ENCODE data around the gene ZMYM2. TPM values are rescaled to one million over a fixed set of nuclear protein-coding genes. Genes with fewer than 3 reads are reported as not detected.

Gene ZMYM2
- polyA plus RNA-seq, 2 of the 4 experiments (the other 2 are of a cell fraction) = 21.7 to 56.7 TPM

DNA sequence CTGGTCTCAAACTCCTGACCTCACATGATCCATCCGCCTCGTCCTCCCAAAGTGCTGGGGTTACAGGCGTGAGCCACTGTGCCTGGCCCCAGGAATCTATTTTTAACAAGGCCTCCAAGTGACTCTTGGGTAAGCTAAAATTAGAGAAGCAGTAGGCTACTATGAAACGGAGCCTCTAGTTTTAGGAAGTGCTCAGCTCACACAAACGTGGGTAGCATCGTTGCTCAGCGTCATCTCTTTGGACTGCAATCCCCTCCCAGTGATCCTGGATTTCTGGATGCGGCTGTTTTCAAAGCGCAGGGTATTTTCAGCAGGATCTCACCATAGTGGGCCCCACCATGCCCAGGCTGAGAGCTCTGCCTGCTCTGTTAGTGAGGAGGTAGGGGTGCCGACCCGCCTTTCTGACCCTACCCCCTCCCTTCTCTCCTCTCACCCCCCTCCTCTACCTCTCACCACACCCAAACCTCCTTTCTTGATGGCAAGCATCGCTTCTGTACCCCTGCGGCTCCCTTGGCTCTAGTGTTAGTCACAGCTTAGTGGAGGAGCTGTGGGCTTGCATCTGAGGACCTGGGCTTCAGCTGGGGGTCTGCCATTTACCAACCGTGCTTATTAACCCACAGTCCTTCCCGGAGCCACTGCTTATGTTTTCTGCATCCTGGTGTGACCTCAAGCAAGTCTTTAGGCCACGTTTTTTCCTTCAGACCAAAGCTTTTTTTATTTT is 168.2 kb downstream of the ZMYM2 start:
- H3K4me2 ChIP-seq = peak overlapping the region; percentile 96
- no peak for FAIRE-seq
- ChIA-PET CTCF (interaction anchor here (0.6 to 3.1 kb wide), 8 partner anchors 9 to 573 kb away, joined by 3 to 19 read pairs (median 4); partner anchors contain the start of gene GJA3), POLR2A (interaction anchor here (1.1 to 2.4 kb wide), 2 partner anchors 8 to 33 kb away, joined by 4 to 32 read pairs; no protein-coding TSS in a partner anchor)
- no peaks in the 10 kb centered on the region for H3K9me3 ChIP-seq
- TF ChIP-seq HDAC2 (IDR thresholded peaks at IDR 0.05) = no peak
- TF ChIP-seq KDM5A (IDR thresholded peaks at IDR 0.05) = no peak
- TF ChIP-seq NFE2L2 (conservative IDR thresholded peaks at IDR 0.05; ENCODE audit: low read length) = no peak
- TF ChIP-seq POLR2AphosphoS2 (conservative IDR thresholded peaks at IDR 0.05; ENCODE audit: low read length) = no peak
- TF ChIP-seq BHLHE40 (IDR thresholded peaks at IDR 0.05; ENCODE audit: low read depth, low read length) = no peak
- TF ChIP-seq PHF8 (IDR thresholded peaks at IDR 0.05; ENCODE audit: borderline replicate concordance, low read depth) = no peak
- no peak for TF ChIP-seq ZSCAN20 (CRISPR knock-in tag; IDR thresholded peaks at IDR 0.05)
- no peak for TF ChIP-seq MYC (IDR thresholded peaks at IDR 0.05; ENCODE audit: borderline replicate concordance, low read length)
- no peak for TF ChIP-seq EHF (CRISPR knock-in tag; IDR thresholded peaks at IDR 0.05)
- no peak for TF ChIP-seq RCOR1 (IDR thresholded peaks at IDR 0.05; ENCODE audit: low read depth, low read length)
- TF ChIP-seq EP300 (IDR thresholded peaks at IDR 0.05) = no peak
- no peak for TF ChIP-seq KDM1A (IDR thresholded peaks at IDR 0.05; ENCODE audit: low read depth)
- TF ChIP-seq RNF2 (IDR thresholded peaks at IDR 0.05; ENCODE audit: borderline replicate concordance, low read depth) = no peak
- peak overlapping the region; percentile 83 to 93; a peak in 4 of 6 replicates for H3K27ac ChIP-seq
- H3K4me3 ChIP-seq = no peak overlapping the region; the same call in 2 of the 3 replicates
- peaks cover 13% of the 10 kb centered on the region; the same call in 2 of the 3 replicates for H3K4me1 ChIP-seq
- no peak for DNase-seq (ENCODE audit: low read depth in 1 of 2, low spot score in 1 of 2)
- WGBS (ENCODE audit: missing lambda C conversion rate) = 86% methylated on average over 16 of the region's 16 CpGs
- ATAC-seq = no peak

DNA sequence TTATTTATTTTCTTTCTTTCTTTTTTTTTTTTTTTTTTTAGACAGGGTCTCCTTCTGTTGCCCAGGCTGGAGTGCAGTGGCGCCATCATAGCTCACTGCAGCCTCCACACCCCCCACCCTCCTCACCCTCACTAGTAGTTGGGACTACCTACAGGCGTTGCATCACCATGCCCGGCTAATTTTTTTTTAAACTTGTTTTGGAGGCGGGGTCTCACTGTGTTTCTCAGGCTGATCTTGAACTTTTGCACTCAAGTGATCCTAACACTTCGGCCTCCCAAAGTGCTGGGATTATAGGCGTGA is 168.7 kb downstream of the ZMYM2 start:
- peak; percentile 35 to 53; a peak in 4 of 6 replicates for ATAC-seq
- DNase-seq (ENCODE audit: low read depth in 1 of 2, low spot score in 1 of 2) = no peak
- H3K4me1 ChIP-seq = peaks cover 13% of the 10 kb centered on the region; the same call in 2 of the 3 replicates
- CTCF ChIA-PET = interaction anchor here (0.6 to 3.1 kb wide), 16 partner anchors 8 to 572 kb away, joined by 3 to 19 read pairs (median 4); partner anchors contain the start of gene GJA3
- no peak for TF ChIP-seq EHMT2 (IDR thresholded peaks at IDR 0.05; ENCODE audit: low read depth)
- peak in 1 of 2 experiments; percentile 70; a peak in 3 of 4 replicates for TF ChIP-seq CEBPB (IDR thresholded peaks at IDR 0.05)
- peak overlapping the region; percentile 96 for H3K4me2 ChIP-seq
- H3K4me3 ChIP-seq = peak overlapping the region; percentile 52
- 18% methylated on average over 5 of the region's 6 CpGs for WGBS (ENCODE audit: missing lambda C conversion rate)
- H3K9me3 ChIP-seq = no peaks in the 10 kb centered on the region
- peak overlapping the region; percentile 83 to 93 for H3K27ac ChIP-seq
- FAIRE-seq = no peak
- POLR2A ChIA-PET = interaction anchor here (1.1 to 2.4 kb wide), 3 partner anchors 8 to 33 kb away, joined by 4 to 32 read pairs (median 5); no protein-coding TSS in a partner anchor

DNA sequence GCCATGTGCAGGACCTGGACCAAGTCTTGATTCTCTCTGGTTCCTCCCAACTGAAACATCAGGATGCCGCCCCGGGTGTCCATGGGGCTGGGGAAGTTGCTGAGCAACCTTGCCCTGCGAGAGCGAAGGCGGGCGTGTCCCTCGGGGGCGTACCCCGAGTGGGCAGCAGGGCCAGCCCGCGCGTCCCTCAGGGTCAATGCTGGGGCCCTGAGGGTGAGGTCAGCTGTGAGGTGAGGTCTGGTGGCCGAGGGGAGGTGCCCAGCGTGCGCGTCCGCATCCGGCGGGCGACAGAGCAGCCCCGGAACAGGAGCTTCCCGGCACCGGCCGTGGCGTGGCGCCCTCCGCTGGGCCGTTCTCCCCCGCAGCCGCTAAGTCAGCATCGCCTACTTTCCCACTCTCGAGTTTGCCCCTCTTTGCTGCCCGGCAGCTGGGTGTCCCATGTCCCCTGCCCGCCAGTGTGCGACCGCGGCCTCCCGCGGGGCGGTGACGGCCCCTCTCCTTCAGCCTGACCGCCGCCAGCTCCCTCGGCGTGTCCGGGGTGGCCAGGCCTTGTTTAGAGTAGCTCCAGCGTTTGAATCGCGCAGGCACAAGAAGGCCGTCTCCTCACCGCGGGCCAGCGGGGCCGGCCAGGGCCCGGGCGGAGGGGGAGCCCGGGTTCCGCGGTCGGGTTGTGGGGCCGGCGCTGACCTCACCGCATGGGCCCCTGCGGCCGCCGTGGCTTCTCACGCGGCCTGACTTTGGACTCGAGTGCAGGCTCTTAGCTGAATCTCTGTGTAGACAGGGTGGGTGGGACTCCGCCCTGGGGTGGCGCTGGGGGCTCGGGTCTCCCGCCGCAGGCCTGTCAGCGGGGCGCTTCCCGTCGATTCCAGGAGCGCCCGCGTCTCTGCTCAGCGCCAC is 169.3 kb downstream of the ZMYM2 start:
- ChIA-PET POLR2A (interaction anchor here (1.1 to 2.4 kb wide), 3 partner anchors 9 to 34 kb away, joined by 4 to 32 read pairs (median 5); no protein-coding TSS in a partner anchor), CTCF (interaction anchor here (0.5 to 3.1 kb wide), 17 partner anchors 8 to 985 kb away, joined by 3 to 19 read pairs (median 4); partner anchors contain the start of gene GJA3)
- peak; percentile 21 to 60 for DNase-seq (ENCODE audit: low read depth in 1 of 2, low spot score in 1 of 2)
- Histone ChIP-seq H3K4me3 (peak overlapping the region; percentile 52), H3K4me1 (peaks cover 13% of the 10 kb centered on the region; the same call in 2 of the 3 replicates), H3K27ac (peak overlapping the region; percentile 83 to 93), H3K4me2 (peak overlapping the region; percentile 96), H3K9me3 (no peaks in the 10 kb centered on the region)
- peak; percentile 91 to 92 for ATAC-seq
- FAIRE-seq = no peak
- WGBS (ENCODE audit: missing lambda C conversion rate) = 60% methylated on average over 3 of the region's 82 CpGs
- no peak for TF ChIP-seq POLR2AphosphoS2 (conservative IDR thresholded peaks at IDR 0.05; ENCODE audit: low read length)
- no peak for TF ChIP-seq GATA3 (IDR thresholded peaks at IDR 0.05; ENCODE audit: borderline replicate concordance)
- TF ChIP-seq MYC (IDR thresholded peaks at IDR 0.05; ENCODE audit: borderline replicate concordance, low read length) = no peak
- TF ChIP-seq KDM5A (IDR thresholded peaks at IDR 0.05) = no peak
- TF ChIP-seq, protein P1, sequence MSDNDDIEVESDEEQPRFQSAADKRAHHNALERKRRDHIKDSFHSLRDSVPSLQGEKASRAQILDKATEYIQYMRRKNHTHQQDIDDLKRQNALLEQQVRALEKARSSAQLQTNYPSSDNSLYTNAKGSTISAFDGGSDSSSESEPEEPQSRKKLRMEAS (IDR thresholded peaks at IDR 0.05) = peak; percentile 60
- TF ChIP-seq NR3C1 (IDR thresholded peaks at IDR 0.05) = no peak
- no peak for TF ChIP-seq JUNB (IDR thresholded peaks at IDR 0.05)
- no peak for TF ChIP-seq CEBPB (IDR thresholded peaks at IDR 0.05)
- TF ChIP-seq ZNF302 (CRISPR knock-in tag; IDR thresholded peaks at IDR 0.05) = no peak
- TF ChIP-seq, protein P2, sequence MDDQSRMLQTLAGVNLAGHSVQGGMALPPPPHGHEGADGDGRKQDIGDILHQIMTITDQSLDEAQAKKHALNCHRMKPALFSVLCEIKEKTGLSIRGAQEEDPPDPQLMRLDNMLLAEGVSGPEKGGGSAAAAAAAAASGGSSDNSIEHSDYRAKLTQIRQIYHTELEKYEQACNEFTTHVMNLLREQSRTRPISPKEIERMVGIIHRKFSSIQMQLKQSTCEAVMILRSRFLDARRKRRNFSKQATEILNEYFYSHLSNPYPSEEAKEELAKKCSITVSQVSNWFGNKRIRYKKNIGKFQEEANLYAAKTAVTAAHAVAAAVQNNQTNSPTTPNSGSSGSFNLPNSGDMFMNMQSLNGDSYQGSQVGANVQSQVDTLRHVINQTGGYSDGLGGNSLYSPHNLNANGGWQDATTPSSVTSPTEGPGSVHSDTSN (IDR thresholded peaks at IDR 0.05) = no peak
- TF ChIP-seq POLR2A (IDR thresholded peaks at IDR 0.05; ENCODE audit: low read length) = peak; percentile 49
- TF ChIP-seq, protein P3, sequence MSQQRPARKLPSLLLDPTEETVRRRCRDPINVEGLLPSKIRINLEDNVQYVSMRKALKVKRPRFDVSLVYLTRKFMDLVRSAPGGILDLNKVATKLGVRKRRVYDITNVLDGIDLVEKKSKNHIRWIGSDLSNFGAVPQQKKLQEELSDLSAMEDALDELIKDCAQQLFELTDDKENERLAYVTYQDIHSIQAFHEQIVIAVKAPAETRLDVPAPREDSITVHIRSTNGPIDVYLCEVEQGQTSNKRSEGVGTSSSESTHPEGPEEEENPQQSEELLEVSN (IDR thresholded peaks at IDR 0.05; ENCODE audit: borderline replicate concordance, low read depth) = peak; percentile 43
- no peak for TF ChIP-seq TP53 (CRISPR knock-in tag; IDR thresholded peaks at IDR 0.05)
- TF ChIP-seq ZFP36 (IDR thresholded peaks at IDR 0.05; ENCODE audit: borderline replicate concordance, partially characterized antibody) = no peak
- TF ChIP-seq, protein P4, sequence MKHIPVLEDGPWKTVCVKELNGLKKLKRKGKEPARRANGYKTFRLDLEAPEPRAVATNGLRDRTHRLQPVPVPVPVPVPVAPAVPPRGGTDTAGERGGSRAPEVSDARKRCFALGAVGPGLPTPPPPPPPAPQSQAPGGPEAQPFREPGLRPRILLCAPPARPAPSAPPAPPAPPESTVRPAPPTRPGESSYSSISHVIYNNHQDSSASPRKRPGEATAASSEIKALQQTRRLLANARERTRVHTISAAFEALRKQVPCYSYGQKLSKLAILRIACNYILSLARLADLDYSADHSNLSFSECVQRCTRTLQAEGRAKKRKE (CRISPR knock-in tag; IDR thresholded peaks at IDR 0.05; ENCODE audit: low read depth) = no peak
- TF ChIP-seq BHLHE40 (IDR thresholded peaks at IDR 0.05; ENCODE audit: low read depth, low read length) = no peak
- TF ChIP-seq HEYL (CRISPR knock-in tag; IDR thresholded peaks at IDR 0.05) = no peak
- TF ChIP-seq, protein P5, sequence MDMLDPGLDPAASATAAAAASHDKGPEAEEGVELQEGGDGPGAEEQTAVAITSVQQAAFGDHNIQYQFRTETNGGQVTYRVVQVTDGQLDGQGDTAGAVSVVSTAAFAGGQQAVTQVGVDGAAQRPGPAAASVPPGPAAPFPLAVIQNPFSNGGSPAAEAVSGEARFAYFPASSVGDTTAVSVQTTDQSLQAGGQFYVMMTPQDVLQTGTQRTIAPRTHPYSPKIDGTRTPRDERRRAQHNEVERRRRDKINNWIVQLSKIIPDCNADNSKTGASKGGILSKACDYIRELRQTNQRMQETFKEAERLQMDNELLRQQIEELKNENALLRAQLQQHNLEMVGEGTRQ (IDR thresholded peaks at IDR 0.05) = no peak

Data from A549 (cell line).